Inflammatory macrophage treated with lipopolysaccharide for 4 hours (primary cell): ENCODE results near the gene KCNIP2.

Source experiments
- DNase-seq: peaks from one replicate; pipeline ENCODE4 v3.0.0-alpha.2; 2020

Gene KCNIP2

DNA sequence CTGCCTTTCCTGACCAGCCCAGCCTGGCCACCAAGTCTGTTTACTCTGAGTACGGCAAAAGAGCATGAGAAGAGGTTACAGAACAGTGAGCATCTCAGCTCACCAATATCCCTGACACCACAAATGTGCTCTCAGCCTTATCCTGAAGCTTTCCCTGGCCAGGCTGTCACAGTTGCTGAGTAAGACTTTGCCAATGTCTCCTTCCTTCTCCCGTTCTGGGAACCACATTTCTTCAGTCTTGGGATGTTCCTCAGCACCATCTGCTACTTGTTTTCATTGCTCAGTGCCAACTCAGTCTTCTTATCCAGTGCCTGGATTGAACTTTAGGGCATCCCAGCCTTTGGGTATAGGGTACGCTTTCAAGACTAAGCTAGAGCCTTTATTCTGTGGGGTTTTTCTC is 7.1 kb upstream of the KCNIP2 start:
- DNase-seq: no peak

DNA sequence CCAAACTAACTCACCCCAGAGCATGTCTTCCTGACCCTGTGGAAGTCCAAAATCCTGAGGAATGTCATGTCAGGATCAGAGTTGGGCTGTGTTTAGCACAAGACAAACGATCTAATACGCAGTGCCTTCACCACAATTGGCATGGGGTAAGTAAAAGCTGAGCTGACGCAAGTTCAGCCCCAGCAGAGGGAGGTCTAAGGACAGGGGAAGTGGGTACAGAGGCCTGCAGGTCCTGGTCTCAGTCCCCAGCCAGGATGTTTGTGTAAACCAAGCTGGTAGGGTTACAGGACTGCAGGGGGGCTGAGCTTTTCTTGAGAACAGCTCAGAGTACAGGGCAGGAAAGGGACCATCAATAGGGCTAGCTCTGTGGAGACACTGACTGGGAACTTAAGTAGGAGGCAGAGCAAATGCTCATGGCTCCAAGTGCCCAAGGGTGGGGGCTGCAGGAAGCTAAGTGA is 5.3 kb upstream of the KCNIP2 start:
- peak; percentile 64 for DNase-seq

DNA sequence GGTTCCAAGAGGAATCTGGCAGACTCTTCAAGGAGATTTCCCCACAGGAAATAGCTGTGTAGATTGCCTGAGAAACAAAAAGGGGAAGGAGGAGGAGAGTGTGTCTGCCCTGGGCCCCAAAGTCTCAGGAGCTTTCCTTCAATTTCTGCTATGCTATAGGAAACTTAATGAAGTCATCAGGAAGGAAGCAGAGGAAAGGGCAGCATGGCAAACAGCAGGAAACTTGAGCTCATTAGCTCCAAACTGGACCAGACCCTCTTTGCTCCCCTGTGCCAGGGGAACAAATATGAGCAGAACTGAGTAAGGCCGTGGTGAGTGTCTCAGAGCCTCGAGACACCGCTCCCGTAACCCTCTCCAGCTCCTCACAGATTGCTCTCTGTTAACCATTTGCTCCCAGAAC is 4.8 kb upstream of the KCNIP2 start:
- peak; percentile 61 for DNase-seq

DNA sequence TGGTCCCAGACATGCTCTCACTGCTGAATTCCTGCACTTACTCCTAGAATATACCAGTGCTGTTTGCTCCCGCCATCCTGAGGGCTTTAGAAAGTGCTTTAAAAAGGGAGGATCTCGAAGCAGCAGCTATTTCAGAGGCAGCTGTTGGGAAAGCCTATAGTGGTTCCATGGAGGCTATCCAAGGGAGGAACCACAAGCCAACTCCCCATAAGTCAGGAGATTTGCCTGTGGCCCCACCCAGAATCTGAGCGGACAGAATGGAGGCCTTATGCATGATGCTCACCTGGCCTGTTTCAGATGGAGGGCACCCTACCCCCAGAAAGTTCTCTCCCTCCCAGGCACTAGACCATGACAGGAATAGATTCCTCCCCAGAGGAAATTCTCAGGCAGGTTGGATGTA is 2.3 kb upstream of the KCNIP2 start:
- DNase-seq: no peak

DNA sequence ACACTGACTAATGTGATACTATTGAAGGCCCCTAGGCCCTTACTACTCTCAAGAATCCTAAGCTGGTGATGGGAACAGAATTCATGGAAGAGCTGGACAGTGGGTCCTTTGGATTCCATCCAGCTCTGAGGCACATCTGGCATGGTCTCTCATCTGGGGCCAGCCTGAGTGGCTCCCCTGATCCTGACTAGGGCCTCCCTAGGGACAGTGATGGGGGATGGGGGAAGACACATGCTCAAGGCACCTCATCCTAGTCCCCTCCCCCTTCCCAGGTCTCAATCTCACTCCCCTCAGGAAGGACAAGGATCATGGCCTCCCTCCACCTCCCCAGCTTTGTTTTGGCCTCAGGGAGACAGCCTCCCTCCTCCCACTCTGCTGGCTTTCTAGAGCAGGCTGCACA is 1.8 kb downstream of the KCNIP2 start:
- no peak for DNase-seq

DNA sequence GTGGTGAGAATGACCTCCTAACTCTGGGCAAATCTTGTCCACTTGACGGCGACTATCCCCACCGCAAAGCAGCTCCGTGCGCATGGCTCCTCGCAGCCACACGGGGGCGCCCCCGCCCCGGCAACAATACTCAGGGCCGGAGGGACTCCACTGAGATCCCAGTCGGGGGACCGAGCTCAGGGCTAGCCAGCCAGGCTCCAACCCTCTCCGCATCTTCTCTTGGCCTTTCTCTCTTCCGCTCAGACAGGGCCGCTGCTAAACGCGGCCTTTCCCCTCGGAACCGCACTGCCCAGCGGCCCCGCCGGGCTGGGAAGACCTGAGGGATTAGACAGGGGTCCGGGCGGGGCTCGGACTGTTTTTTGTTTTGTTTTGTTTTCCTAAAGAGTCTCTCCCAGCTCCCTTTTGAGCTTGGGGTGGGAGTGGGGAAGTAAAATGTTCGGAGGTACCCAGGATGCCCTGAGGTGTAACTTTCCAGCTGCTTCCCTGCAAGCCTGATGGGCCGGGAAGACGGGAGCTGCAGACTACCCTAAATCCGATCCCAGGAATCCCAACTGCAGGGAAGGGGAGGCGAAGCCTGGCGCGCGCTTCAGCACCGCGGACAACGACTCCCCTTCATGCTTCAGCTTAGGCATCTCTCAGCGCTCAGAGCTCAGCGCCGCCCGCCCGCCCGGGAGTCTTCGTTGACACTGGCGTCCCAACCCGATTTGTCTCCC is 2.7 kb downstream of the KCNIP2 start:
- DNase-seq: peak; percentile 67

DNA sequence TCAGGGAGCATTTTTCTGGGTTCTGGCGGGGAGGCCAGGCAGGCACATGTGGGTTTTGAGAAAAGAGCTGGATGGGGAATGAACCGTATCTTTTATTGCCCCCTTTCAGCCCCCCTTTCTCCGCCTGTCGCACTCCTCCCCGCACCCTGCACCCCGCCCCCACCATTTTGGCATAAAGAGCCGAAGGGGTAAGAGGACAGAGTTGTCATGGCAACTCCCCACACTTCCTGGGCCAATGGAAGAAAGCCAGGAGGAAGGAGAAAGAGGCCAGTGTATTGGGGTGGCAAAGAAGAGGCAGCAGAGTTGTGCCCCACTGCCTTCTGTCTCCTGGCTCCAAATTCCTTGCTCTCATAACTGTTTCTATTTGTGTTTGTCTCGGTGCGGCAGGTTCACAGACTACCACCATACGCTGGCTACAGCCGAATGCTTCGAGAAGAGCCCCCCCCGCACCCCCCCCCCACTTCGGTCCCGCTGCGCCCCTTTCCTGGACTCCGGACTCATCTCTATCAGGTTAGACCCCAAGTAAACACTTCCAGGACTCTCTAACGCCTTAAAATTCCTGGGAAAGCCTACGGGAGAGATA is 3.4 kb downstream of the KCNIP2 start:
- DNase-seq: no peak

DNA sequence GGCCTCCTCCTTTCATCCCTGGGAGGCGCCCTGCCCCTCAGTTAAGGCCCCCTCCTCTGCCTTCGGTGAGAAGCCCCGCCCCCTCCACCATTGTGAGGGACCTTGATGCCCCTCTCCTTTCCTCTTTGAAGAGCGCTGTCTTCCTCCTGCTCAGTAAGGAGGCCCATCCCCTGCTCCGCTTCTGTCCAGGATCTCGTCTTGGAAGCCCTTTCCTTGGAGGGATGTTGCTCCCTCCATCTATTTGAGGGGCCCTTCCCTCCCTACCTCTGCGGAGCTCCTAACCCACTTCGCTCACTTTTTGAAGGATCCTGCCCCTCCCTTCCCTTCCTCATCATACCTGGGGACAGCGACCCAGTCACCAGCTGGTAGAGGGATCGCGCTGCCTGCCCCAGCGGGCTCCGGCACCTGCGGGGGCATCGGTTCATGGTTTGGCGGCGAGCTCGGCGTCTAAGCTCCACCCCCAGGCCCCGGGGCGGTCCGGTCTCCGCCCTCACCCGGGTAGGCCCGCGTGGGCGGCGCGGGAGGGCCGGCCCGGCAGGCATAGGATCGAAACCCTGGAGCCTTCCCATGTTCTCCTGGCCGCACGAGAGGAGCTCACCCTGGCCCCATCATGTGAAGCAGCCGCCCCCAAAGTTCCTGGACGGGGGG is 4.1 kb downstream of the KCNIP2 start:
- peak; percentile 60 for DNase-seq

DNA sequence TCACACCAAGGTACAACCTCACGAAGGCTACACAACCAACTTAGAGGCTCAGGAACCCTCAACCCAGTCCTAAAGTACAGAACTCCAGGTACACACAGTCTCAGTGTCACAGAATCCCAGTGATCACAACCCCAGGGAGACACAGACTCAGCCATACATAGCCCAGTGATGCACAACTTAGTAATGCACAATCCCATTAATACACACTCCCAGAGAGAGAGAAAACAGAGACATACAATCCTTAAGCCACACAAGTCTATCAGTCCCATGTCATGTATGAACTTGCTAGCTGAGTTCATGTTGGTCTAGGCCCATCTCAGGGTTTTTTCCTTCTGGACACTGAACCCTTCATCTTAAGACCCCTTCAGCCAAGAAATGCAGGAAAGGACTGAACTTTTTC is 4.6 kb downstream of the KCNIP2 start:
- no peak for DNase-seq

DNA sequence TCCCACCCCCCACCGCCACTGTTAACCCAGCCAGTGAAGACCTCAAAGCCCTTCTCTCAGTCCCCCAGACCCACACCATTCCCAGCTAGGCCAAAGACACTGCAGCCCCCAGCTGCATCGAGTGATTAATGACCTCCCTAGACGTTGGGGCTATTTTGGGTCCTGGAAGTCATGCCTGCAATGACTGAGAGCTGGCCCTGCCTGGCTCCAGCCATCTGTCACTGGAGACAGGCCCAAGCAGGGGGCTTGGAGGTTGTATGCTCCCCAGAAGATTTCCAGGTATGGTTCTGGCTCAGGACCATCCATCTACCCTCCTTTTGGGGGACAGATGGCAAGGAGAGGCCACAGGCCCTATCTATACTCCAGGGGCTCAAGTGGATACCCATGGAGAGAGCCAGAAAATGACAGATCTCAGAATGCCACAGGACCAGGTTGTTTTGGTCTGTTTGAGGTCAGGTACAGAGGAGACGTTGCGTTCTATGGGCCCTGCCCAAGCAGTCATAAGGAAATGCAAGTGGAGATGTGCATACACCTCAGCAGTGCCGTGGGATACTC is 5.1 kb downstream of the KCNIP2 start:
- no peak for DNase-seq

DNA sequence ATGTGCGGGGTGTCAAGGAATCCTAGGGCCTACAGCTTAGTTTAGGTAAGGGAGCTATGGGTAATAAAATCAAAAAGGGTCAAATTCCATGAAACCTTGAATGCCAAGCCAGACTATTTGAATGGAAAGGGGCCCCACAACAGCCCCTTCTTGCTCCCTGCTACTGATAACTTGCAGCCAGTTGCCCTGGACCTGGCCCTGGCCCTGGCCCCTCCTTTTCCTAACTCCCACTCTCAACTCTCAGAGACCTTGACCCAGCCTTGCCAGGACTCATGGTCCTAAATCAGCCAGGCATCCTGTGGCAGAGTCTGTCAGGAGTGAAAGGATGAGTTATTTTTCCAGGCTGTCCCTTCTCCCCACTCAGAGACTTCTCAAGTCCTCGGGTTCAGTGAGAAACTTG is 5.9 kb downstream of the KCNIP2 start:
- DNase-seq: no peak

DNA sequence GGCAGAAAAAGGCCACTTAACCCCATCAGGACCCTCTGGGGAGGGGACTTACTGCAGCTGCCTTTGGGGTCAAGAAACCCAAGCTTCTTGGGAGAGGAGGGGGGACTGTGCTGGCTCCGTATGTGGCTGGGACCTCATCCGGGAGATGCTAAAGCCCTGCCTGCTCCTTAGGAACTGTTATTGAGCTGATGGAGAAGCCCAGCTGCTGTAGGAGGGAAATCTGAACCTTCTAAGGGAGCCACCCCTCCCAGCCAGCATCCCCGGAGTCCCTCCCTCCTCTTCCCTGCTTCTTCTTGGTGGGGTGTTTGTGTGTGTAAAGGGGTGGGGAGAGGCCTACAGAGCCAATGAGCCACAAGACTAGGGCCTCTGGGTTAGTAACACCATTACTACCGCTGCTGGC is 8.2 kb downstream of the KCNIP2 start:
- no peak for DNase-seq

DNA sequence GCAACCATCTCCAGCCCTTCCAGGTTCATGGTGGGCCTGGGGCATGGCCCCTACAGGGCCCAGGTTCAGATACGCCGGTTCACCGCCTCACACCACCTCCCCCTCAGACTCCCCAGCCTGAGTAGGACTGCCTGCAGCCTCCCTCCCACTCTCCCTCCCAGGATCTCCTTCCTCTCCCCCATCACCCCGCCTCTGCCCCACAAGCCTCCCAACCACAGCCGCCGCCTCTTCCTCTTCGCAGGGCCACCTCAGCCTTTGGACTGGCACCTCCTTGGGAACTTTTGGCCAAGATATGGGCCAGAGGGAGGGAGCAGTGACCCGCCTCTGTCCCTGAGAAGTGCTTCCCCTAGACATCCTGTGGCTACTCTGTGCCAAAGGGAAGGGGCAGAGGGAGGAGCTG is 9.3 kb downstream of the KCNIP2 start:
- peak; percentile 61 for DNase-seq

DNA sequence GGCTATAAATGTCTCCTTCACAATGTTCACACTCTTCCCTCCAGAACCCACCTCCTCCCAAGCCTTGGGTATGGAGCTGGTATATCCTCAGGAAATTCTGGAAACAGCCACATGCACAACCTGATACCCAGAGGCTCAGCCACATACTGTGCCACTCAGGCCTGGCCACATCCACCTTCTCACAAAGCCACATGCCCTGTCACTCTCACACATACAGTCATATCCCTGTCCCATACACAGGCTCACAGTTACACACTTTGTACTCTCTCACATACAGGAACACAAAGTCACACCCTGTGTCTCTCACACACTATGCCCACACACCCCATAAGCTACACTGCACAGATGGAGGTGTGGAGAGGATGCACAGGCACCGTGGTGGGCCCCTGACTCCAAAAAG is 10.1 kb downstream of the KCNIP2 start:
- no peak for DNase-seq

DNA sequence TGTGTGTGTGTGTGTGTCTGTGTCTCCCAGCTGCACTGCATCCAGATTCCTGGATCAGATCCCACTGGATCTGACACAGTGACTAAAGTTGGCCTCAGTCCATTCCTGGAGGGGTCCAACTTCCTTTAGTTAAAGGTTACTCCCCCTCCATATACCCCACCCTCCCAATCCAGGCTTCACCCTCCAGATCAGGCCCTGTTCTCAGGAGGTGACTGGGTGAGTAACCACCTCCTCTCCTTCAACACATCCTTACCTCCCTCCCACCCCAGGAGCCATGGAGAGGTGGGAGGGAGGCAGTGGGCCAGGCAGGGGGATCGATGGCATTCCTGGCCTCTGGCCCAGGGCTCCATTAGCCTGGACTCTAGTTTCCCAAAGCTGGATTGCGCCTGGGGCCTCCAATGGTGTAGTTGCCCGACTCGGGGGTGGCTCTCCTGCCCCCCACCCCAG is 11.3 kb downstream of the KCNIP2 start:
- no peak for DNase-seq

DNA sequence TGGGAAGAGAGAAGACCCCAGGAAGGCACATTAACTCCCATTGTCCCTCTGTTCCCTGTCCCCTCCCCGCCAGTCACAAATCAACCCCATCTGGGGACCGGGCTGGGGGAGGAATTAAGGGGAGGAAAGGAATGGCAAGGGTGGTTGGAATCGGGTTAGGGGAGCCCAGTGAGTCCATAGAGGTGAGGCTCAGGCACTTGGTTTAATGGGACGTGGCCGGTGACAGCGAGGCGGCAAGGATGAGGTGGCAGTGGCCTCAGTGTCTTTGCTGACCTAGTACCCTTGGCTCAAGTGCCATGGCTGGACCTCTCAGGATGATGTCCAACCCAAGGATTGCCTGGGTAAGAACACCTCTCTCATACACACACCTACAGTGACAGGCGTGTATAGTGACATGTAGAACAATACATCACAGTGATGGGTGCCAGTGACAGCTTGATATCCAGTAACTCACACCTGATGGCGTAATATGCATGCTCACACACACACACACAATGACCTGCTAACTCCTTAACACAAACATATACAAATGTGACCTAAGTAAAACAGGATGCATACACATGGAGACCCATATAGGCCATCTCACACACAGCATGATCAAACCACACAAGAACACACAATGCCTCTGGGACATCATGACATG is 12.3 kb downstream of the KCNIP2 start:
- no peak for DNase-seq

DNA sequence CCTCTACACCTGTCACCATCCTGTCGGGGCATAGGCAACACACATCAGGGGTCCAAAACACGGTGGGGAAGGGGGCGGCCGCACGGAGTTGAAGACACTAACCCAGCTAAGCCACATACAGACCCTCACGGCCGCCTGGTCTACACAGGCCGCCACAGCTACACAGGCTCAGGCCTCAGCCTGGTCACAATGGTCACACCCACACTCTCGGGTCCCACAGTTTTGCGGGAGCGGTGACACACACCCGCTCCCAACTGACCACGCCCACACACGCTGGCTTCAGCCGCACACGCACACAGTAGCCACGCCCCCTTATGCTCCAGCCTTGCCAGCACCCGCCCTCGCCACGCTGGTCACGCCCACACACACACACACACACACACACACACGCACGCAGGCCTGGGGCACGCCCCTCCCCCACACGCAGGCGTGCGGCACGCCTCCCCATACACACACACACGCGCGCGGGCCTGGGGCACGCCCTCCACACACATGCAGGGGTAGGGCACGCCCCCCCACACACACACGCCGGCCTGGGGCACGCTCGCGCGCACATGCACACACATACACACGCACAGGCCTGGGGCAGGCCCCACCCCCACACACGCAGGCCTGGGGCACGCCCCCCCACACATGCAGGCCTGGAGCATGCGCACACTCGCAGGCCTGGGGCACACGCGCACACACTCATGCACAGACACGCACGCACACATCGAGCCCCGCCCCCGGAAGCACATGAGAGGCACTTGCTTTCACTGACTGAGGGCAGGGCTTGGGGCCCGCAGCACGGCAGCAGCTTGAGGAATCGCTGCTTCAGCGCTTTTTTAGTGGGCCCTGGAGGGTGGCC is 13.1 kb downstream of the KCNIP2 start:
- DNase-seq: peak; percentile 80

DNA sequence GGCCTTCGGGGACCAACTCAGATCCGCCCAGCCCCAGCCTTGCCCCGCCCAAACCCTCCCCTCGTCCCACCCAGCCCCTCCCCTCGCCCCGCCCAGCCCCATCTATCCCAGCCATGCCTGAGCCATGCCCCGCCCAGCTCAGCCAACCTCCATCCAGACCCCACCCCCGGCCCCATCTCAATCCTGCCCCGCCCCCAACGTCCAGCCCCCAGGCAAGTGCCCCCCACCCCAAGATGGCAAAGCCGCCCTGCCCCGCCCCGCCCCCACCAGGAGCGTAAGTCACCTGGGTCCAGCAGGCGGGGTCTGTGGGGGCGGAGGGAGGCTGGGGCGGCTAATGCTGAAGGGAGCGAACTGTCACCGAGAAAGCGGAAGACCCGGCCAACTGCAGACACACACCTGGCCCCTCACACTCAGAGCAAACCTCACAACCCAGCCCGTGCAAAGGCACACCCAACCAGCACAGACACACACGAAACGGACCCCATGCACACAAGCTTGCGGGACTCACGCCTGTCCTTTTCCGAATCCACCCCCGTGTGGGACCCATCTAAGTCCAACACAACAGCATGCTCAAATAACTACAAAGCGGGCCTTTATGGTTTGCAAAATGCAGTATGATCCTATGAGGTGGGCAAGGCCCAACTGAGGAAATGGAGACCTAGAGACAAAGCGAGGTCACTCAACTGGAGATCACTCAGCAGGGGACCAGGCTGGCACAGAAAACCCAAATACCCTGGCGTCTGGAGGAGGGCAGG is 13.9 kb downstream of the KCNIP2 start:
- no peak for DNase-seq

DNA sequence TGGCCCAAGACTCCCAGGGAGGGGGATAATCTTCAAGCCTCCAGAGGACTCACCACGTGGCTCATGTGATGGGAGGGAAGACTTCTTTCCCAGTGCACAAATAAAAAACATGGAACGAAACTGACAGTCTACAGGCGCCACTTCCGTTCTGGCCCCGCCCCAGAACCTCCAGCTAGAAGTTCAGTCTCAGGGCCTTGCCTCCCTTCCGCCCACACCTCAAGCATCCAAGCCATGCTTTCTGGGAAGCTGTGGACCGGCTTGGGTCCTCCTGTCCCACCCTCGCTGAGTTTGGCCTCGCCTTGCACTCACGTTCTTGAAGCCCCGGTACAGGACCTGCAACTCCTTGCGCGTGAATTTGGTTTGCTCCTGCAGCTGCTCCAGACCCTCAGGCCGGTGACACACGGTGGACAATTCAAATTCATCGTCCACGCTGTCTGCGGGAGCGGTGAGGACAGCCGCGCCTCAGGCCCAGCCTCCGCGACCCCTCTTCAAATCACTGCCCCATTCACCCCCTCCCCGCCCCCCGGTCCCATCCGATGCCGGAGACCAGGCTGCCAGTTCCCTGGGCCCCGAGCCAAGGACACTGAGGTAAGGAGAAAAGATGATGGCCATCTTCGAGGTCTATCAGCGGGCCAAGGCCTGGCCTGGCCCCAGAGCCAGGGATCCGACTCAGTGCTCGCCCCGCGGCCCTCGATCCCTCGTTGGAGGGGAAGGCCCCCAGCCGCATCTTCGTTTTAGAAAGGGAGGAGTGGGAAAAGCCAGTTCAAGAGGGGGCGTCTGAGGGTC is 14.6 kb downstream of the KCNIP2 start:
- DNase-seq: peak; percentile 17

DNA sequence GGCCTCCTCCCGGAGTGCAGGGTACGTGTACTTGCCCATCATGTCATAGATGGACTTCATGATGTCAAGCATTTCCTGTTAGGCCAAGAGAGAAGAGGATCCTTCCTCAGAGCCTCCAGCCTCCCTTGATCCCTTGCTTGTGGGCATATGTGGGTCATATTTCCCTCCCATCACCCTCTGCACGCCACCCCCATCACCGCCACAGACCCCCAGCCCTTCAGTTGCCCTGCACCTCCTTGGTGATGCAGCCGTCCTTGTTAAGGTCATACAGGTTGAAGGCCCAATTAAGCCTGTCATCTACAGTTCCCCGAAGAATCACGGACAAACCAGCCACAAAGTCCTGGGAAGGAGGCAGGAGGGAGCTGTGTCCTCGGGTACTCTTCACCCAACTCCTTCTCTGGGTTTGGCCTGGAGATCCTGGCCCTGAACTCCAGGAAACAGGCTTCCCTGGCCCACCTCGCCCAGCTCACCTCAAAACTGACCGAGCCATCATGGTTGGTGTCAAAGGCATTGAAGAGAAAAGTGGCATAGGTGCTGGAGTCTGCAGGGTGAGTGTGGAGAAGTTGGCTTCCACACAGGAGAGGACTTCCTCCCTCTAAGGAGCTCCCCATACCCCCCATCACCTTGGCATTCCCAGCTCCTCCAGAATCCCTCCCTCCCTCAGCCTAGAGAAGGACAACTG is 15.5 kb downstream of the KCNIP2 start:
- no peak for DNase-seq
